ENCODE results near the gene CES4A.

DNA sequence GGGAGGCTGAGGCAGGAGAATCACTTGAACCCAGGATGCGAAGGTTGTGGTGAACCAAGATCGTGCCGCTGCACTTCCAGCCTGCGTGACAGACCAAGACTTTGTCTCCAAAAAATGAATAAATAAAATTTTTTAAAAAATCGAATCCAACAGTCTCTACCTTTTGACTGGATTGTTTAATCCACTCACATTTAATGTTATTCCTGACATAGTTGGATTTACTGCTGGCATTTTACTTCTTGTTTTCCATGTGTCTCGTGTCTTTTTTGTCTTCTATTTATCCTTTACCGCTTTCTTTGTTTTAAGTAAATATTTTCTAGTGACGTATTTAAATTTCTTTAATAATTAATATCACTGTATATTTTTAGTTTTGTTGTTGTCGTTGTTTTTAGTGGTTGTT lies 5.4 kb upstream of the CES4A start:
- TF ChIP-seq, protein P1, sequence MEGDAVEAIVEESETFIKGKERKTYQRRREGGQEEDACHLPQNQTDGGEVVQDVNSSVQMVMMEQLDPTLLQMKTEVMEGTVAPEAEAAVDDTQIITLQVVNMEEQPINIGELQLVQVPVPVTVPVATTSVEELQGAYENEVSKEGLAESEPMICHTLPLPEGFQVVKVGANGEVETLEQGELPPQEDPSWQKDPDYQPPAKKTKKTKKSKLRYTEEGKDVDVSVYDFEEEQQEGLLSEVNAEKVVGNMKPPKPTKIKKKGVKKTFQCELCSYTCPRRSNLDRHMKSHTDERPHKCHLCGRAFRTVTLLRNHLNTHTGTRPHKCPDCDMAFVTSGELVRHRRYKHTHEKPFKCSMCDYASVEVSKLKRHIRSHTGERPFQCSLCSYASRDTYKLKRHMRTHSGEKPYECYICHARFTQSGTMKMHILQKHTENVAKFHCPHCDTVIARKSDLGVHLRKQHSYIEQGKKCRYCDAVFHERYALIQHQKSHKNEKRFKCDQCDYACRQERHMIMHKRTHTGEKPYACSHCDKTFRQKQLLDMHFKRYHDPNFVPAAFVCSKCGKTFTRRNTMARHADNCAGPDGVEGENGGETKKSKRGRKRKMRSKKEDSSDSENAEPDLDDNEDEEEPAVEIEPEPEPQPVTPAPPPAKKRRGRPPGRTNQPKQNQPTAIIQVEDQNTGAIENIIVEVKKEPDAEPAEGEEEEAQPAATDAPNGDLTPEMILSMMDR (conservative IDR thresholded peaks at IDR 0.05; ENCODE audit: low read depth, low read length), result no peak
- no peak for TF ChIP-seq EZH2 (IDR thresholded peaks at IDR 0.05; ENCODE audit: borderline replicate concordance, low read depth, low read length, poor library complexity, severe bottlenecking)
